GM12864 (cell line): Measurements from ENCODE around the gene GSDMA.

Experiments
- DNase-seq: peaks from one replicate; pipeline ENCODE4 v3.0.0-alpha.2; 2011; ENCODE audit warnings: low read depth
- H3K4me3 ChIP-seq: 2 replicates; pipeline ENCODE4 v1.5.1; 2011; ENCODE audit warnings: mild to moderate bottlenecking, low read depth, low read length, control low read depth
- CTCF ChIP-seq: IDR thresholded peaks from 2 replicates; pipeline ENCODE4 v1.5.1; 2011; ENCODE audit warnings: low read depth, mild to moderate bottlenecking, moderate library complexity, low read length, control low read depth, inconsistent platforms; ENCODE audit errors: missing control alignments

GSDMA gene

GRCh38 chr17:39926135-39926587 is 36.6 kb upstream of the GSDMA start:
- TF ChIP-seq CTCF: no peak
- no peak for DNase-seq
- peak overlapping the region; percentile 63 for H3K4me3 ChIP-seq

GRCh38 chr17:39926588-39927100 is 36.2 kb upstream of the GSDMA start:
- no peak for DNase-seq
- peak overlapping the region; percentile 63 for H3K4me3 ChIP-seq
- no peak for TF ChIP-seq CTCF

- H3K4me3 ChIP-seq: peak within 1 kb of the TSS; percentile 63
- no peak for TF ChIP-seq CTCF
- DNase-seq: peak; percentile 60
Observed at GRCh38 chr17:39927101-39927928, 35.5 kb upstream of the GSDMA start, which contains the start of the genes LRRC3C and ORMDL3. Gene LRRC3C, plus strand, starts transcription at chr17:39927732. Its CDS starts 13,792 bp downstream, at chr17:39941524. Gene ORMDL3, minus strand, starts transcription at chr17:39927601. Its CDS starts 3,398 bp downstream, at chr17:39924203.

- H3K4me3 ChIP-seq: peak overlapping the region; percentile 63
- no peak for TF ChIP-seq CTCF
- DNase-seq: no peak
Observed at GRCh38 chr17:39927929-39928857, 34.6 kb upstream of the GSDMA start.

GRCh38 chr17:39928858-39929645 is 33.8 kb upstream of the GSDMA start:
- DNase-seq: no peak
- no peak for TF ChIP-seq CTCF
- no peak overlapping the region for H3K4me3 ChIP-seq

- DNase-seq: no peak
- H3K4me3 ChIP-seq: no peak overlapping the region
- TF ChIP-seq CTCF: no peak
Observed at GRCh38 chr17:39929646-39930407, 33.0 kb upstream of the GSDMA start.
